Activated CD4-positive, CD25-positive, alpha-beta regulatory T cell treated with anti-CD3 and anti-CD28 coated beads, Interleukin-2, amount 50 U/mL, for 72 hours (primary cell): ENCODE results near the gene MAN1A1.

Source experiments
- DNase-seq: peaks from one replicate; pipeline ENCODE4 v3.0.0; 2021

MAN1A1 gene

GRCh38 chr6:119324718-119325117 lies 24.8 kb downstream of the MAN1A1 start:
- no peak for DNase-seq

DNA sequence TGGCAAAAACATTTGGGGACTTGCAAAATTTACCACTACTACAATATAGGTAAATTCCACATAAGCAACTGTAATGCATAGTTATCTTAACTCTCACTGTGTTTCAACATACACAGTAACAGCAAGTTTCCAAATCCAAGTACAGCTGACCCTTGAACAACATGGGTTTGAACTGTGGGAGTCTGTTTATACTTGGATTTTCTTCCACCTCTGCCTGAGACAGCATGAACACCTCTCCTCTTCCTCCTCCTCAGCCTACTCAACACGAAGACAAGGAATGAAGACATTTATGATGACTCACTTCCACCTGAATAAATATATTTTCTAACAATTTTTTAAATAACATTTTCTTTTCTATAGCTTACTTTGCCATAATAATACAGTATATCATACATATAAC lies 25.6 kb downstream of the MAN1A1 start:
- DNase-seq, result no peak

DNA sequence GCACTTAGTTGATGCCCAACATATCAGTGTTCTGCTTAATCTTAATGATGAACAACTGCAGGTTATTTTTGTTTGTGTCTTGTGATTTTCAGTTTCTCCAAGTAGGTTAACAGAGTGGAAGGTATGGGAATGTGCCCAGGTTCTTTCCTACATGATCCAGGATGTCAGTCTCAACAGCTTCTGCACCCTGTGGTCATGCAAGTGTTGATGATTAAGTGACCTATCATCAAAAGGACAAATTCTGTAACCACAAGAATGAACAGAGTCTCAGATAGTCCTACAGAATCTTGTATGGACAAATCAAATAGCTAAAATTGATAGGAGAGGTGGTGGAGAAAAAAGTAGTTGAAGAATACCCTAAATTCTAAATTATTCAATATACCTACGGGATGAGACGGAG lies 26.1 kb downstream of the MAN1A1 start:
- DNase-seq, result no peak

GRCh38 chr6:119322715-119323350 lies 26.7 kb downstream of the MAN1A1 start:
- DNase-seq, result no peak

GRCh38 chr6:119322034-119322433 lies 27.5 kb downstream of the MAN1A1 start:
- DNase-seq, result no peak

GRCh38 chr6:119319694-119320093 lies 29.9 kb downstream of the MAN1A1 start:
- no peak for DNase-seq

DNA sequence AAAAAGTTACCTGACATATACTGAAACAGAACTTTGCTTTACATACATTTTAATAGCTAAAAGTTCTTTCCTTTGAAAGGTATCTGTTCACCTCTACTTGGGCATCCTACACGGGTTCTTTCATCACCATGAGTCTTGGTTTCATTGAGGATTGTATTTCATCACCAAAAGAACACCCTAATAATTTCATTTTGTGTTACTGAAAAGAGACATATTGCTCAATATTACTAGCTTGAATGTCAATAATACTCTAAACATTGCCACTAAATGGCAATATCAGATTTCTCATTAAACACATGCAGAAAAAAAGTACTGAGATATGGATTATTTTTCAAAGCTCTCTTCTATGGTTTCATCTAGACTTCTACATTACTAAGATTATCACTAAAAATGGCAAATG lies 30.8 kb downstream of the MAN1A1 start:
- no peak for DNase-seq

- DNase-seq, result no peak
These were observed 31.4 kb downstream of the MAN1A1 start for GRCh38 chr6:119318176-119318575.

- no peak for DNase-seq
These were observed 32.6 kb downstream of the MAN1A1 start for GRCh38 chr6:119317007-119317406.

DNA sequence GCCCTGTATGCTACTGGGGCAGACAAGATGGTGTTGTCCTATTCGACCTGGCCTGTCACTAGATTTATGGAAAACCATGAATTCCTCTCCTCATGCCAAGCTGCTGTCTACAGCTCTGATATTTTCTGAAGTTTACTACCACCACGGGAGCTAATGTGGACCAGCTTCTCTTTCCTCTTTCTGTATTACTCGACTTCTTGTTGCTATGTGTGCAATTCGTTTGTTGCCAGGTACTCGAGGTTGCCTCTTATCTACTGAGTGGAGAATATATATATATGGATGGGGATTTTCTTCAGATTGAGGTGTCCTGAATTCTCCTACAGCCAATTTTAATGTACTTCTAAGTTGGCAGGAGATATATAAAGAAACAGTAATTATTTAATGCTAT lies 34.7 kb downstream of the MAN1A1 start:
- DNase-seq, result no peak

GRCh38 chr6:119313937-119314884 lies 35.4 kb downstream of the MAN1A1 start:
- no peak for DNase-seq

- no peak for DNase-seq
These were observed 36.7 kb downstream of the MAN1A1 start for GRCh38 chr6:119312875-119313338.

- DNase-seq, result no peak
These were observed 37.1 kb downstream of the MAN1A1 start for GRCh38 chr6:119312441-119312840.

DNA sequence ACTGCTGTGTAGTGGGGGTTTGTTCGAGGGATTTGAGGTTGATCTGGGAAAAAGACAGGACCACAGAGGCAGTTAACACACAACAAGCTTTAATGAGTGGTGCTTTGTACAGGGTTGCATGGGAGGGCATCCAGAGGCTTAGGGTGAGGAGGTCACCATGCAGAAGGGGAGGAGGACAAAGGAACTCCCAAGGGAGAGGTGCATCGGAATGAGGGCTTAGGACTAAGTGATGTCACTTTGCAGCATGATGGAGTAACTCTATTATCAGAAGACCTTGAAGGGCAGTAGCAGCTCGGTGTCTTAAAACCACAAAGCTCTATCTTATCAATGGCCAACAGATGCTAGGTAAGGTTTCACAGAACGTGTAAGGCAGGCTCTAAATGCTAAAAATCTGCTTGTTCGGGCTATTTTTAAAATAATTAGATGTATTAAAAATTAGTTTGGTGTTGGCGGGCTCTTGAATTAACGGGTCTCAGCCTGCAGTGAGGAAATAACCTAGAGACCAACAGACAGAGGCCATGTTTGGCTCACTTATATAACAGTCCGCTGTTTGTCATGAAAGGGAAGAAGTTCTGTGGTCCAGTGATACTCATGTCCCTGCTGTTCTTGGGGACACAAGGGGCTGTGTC lies 37.9 kb downstream of the MAN1A1 start:
- DNase-seq, result no peak

DNA sequence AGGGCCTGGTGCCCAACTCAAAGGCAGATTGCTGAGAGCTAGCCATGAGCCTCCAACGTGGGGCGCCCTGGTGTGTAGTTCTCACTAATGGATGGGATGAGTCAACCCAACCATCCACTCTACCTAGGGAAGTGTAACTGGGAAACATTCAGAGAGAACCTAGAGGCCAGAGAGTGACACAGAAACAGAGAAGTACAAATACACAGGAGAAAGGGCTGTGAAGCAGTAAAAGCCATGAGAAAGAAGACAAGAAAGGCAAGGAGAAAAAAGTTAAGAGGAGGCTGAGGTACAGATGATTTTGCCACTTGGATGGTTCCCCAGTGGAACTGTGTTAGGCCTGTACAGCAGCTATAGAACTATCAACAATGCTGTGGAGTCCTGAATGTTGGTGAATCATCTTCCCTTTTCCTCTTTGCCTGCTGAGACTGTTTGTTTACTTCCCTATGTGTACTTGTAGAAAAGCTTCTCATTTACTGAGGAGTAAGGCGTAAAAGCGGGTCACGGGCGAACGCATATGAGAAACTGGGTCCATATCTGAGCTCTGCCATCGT lies 39.0 kb downstream of the MAN1A1 start:
- no peak for DNase-seq

- no peak for DNase-seq
These were observed 40.4 kb downstream of the MAN1A1 start for GRCh38 chr6:119308991-119309657.

- DNase-seq, result no peak
These were observed 41.5 kb downstream of the MAN1A1 start for GRCh38 chr6:119308048-119308570.

GRCh38 chr6:119307056-119307455 lies 42.5 kb downstream of the MAN1A1 start:
- no peak for DNase-seq

- no peak for DNase-seq
These were observed 43.1 kb downstream of the MAN1A1 start for GRCh38 chr6:119306396-119306968.

DNA sequence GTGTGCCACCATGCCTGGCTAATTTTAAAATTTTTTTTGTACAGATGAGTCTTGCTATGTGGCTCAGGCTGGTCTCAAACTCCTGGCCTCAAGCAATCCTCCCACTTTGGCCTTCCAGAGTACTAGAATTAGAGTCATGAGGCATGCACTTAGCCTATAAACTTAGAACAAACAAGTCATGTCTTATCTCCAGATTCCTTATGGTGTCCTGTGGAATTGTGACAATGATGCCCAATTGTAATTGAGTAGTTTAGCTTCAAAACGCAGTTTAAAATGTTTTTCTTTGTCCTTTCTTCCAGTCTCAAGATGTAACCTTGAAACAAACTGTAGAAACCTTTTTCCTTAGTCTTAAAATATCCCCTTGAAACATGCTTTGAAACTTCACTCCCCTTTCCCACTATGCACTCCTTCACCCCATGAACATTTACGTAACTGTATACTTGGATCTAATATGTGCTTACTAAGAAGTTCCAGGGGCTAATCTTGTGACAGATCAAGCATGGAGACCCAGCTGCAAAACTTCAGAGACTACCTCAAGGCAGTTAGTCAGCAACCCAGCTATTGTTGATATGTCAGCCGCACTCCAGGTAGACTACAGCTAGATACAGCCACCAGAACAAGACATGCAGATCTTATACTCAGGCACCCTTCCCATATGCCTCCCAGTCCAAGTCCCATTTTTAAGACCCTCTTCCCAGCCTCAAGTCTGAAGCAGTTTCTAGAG lies 46.2 kb downstream of the MAN1A1 start:
- no peak for DNase-seq

GRCh38 chr6:119301429-119301828 lies 48.1 kb downstream of the MAN1A1 start:
- no peak for DNase-seq

GRCh38 chr6:119299694-119300093 lies 49.9 kb downstream of the MAN1A1 start:
- no peak for DNase-seq
